Stimulated activated CD4-positive, alpha-beta T cell treated with anti-CD3 and anti-CD28 coated beads, Interleukin-1b, Interleukin-23, amount 100 ng/mL, for 24 hours (primary cell): ENCODE measurements around the gene TIGIT.
A peak's percentile ranks its signal among the peaks of the same experiment; 100 is the strongest.
"Not testable (repeated sequence)": the region's sequence is repeated elsewhere in the genome, so short reads cannot be mapped to it uniquely, and the experiment has no call there.

Experiments used
- DNase-seq, 4 experiments: peaks; one replicate each; pipeline ENCODE4 v3.0.0-alpha.2; 2020; ENCODE audit warnings: low read depth in 4 of 4, low spot score in 1 of 4

Gene TIGIT

DNA sequence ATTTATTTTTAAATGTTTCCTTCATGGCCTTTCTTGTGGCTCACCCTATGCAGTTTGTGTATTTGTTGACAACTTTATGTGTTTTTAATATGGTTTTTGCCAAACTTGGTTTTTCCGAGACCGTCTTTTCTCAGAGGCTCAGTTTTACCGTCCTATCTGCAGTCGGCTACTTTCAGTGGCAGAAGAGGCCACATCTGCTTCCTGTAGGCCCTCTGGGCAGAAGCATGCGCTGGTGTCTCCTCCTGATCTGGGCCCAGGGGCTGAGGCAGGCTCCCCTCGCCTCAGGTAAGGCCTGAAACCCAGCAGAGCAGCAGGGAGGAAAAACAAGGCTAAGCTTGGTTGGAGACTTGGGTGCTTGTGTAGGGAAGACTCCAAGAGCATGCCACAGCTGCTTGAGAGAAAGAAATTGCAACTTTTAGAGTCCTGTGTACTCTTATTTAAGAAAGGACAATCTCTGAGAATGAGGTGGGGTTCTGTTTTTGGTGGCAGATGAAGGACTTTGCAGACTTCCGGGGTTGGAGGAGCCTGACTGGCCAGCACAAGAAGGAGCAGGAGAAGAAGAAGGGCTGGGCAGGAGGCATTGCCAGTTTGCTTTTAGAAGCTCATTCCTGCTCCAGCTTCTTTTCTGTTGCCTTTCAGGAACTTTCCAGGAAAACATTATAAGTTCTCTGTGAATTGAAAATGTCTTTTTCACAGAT is at the start of gene TIGIT:
Gene TIGIT (plus strand): TSS at position 191 of the 698 bp plus-strand sequence. CDS start 34 bp downstream, at position 225.
- DNase-seq, result no peak

GRCh38 chr3:114252954-114253353 is 40.9 kb upstream of the TIGIT start:
- no peak for DNase-seq

DNA sequence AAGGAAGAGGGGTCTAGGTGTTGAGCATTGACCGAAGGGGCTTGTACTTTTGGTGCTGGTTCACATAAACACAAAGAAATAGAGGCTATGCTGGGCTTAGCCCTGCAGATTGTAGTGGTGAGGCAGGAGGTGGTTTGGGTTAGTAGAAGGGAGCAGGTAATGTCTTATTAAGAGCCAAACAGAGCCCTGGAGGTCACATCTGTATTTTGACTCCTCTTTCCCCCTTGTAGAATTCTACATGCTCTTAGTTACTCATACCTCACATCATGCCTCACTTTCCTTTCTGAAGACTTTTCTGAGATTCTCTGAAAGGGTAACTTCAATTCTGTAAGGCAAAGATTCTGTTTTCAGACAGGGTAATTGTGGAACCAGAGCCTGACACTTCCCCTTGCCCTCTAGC is 40.3 kb upstream of the TIGIT start:
- DNase-seq, result no peak

DNA sequence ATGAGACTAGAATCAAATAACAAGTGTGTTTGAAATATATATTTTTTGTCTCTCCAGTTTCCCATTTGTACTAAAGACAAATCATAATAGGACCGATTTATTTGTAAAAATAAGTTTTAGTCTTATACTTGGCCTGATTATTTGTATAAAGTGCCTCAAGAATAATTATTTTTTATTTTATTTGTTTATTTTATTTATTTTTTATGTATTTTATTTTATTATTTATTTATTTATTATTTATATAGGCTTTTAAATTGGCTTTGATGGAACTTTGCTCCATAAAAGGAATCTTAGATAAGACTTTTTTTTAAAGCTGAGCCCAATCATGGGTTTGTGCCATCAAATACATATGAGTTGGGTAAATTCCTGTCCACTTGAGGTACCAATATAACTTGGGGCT is 34.3 kb upstream of the TIGIT start:
- DNase-seq, result no peak

- no peak for DNase-seq
Measured at GRCh38 chr3:114260152-114260551, 33.7 kb upstream of the TIGIT start.

- no peak for DNase-seq
Measured at GRCh38 chr3:114270019-114270418, 23.8 kb upstream of the TIGIT start.

DNA sequence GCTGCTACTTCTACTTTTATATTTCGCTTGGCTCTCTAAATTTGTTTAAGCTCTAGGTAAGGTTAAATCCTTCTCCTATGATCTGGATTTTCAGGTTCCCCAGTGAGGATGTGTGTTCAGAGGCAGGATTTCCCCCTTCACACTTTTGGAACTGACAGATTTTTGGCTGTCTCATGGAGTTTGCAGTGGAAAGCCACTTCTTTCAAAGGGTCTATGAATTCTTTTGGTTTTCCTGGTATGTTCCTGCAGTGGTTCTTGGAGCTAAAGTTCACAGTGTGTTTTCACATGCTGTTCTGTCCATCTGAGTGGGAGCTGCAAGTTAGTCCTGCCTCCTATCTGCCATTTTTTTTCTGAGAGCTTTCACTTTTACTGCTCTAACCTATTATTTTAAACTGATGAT is 21.6 kb upstream of the TIGIT start:
- DNase-seq, result no peak

GRCh38 chr3:114274929-114275328 is 18.9 kb upstream of the TIGIT start:
- DNase-seq, result no peak

- not testable (repeated sequence) for DNase-seq
Measured at GRCh38 chr3:114276856-114277255, 17.0 kb upstream of the TIGIT start.

GRCh38 chr3:114284644-114285043 is 9.2 kb upstream of the TIGIT start:
- DNase-seq, result no peak

DNA sequence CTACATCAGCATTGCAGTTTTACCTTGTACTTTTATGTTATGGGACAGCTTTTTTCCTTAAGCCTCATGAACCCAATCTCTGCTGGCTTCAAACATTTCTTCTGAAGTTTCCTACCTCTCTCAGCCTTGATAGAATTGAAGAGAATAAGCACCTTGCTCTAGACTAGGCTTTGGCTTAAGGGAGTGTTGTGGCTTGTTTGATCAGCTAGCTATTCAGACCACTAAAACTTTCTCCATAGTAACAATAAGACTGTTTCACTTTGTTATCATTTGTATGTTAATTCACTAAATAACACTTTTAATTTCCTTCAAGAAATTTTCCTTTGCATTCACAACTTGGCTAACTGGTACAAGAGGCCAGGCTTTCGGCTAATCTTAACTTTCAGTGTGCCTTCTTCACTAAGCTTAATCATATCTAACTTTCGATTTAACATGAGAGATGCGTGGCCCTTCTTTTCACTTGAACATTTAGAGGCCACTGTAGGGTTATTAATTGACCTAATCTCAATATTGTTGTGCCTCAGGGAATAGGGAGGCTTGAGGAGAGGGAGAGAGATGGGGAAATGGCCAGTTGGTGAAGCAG is 8.1 kb upstream of the TIGIT start:
- DNase-seq, result no peak

- no peak for DNase-seq
Measured at GRCh38 chr3:114286266-114286665, 7.6 kb upstream of the TIGIT start.

GRCh38 chr3:114290911-114291901 is 2.6 kb upstream of the TIGIT start:
- DNase-seq, result peak; percentile 84 to 93 (median 88)

- DNase-seq, result no peak
Measured at GRCh38 chr3:114294940-114295480, 1.2 kb downstream of the TIGIT start.

GRCh38 chr3:114295946-114296345 is 2.1 kb downstream of the TIGIT start:
- no peak for DNase-seq

DNA sequence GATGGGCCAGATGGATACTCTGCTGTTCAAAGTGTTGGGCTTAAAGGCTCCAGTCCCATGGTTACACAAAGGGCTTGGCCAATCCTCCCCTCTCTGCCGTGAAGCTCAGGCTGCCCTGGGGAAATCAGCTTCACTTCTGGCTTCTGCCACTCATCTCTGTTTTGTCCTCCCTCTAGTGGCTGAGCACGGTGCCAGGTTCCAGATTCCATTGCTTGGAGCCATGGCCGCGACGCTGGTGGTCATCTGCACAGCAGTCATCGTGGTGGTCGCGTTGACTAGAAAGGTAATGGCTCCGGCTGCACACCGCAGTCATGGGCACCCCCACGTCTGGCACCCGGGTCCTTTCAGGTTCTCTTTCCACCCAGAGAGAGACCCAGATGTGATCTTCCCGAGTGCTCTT is 5.6 kb downstream of the TIGIT start:
- DNase-seq, result no peak

DNA sequence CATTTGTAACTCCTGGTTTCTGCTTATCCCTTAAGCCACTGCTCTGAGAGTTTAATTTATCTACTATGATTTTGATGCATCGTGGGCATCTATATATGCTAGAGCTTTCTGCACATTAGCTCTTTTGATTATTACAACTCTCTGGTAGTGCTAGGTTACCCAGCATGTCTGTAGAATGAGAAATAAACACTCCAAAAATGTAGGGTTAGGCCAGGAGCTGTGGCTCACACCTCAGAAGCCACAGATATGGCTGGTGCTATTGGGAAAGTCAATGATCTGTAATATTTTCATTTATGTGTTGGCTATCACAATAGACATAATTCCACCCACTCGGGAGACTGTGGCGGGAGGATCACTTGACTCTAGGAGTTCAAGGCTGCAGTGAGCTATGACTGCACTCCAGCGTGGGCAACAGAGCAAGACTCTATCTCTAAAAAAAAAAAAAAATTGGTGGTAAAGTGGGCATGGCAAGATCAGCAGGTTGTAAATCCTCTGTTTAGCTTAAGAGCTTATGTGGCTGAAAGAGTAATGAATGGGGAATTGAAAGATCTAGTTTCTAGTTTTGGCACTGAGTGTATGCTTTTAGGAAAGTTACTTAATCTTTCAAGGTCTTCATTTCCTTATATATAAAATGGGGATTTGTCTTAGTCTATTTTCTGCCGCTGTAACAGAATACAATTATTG is 6.3 kb downstream of the TIGIT start:
- DNase-seq, result no peak

DNA sequence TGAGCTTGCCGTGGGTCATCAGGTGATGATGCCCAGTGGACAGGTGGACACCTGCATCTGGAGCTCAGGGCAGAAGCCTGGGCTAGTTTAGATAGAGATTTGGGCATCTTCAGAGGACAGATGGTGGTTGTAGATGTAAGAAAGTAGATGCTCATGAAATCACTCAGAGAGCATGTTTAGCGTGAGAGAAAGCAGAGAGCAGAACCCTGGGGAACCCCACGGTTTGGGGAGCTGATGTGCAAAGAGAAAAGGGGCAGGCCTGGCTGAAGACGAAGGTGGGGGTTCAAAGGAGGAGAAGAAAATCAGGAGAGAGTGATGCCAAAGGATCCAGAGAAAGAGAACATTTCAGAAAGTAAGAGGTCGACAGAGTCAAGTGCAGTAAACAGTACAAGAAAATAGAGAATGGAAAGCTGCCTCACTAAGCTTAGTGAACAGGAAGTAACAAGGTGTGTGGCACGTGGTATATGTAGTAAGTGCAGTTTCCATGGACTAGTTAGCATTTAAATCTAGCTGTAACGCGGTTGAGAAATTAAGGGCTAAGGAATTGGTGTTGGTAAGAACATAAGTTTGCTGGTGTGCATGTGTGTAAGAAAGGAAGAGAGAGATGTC is 13.5 kb downstream of the TIGIT start:
- no peak for DNase-seq

GRCh38 chr3:114307832-114308231 is 14.0 kb downstream of the TIGIT start:
- DNase-seq, result no peak

DNA sequence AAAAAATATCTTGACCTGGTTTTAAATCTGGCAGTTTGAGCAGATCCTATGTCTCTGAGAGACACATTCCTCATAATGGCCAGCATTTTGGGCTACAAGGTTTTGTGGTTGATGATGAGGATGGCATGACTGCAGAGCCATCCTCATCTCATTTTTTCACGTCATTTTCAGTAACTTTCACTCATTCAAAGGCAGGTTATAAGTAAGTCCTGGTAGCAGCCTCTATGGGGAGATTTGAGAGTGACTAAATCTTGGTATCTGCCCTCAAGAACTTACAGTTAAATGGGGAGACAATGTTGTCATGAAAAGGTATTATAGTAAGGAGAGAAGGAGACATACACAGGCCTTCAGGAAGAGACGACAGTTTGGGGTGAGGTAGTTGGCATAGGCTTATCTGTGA is 14.5 kb downstream of the TIGIT start:
- DNase-seq, result no peak
